Suprapubic skin (tissue), 4 donors: ENCODE data around the gene ANKMY1. TPM values are rescaled to one million over a fixed set of nuclear protein-coding genes. Genes with fewer than 3 reads are reported as not detected.

Experiments
- DNase-seq, 2 donors: peaks; one replicate each; pipeline ENCODE4 v3.0.0-alpha.2; 2019; ENCODE audit warnings: low spot score in 2 of 2
- H3K27ac ChIP-seq: fragments of 200-600 bp; sonication (generic); one replicate; pipeline ENCODE4 v1.5.1; 2019
- H3K27me3 ChIP-seq: fragments of 200-600 bp; sonication (generic); one replicate; pipeline ENCODE4 v1.5.1; 2019
- H3K36me3 ChIP-seq: fragments of 200-600 bp; sonication (generic); one replicate; pipeline ENCODE4 v1.5.1; 2019
- H3K4me1 ChIP-seq: fragments of 200-600 bp; sonication (generic); one replicate; pipeline ENCODE4 v1.5.1; 2019
- H3K4me3 ChIP-seq: fragments of 200-600 bp; sonication (generic); one replicate; pipeline ENCODE4 v1.5.1; 2019; ENCODE audit warnings: mild to moderate bottlenecking
- H3K9me3 ChIP-seq: fragments of 200-600 bp; sonication (generic); one replicate; pipeline ENCODE4 v1.5.1; 2019
- EP300 ChIP-seq: sonication (generic); formaldehyde crosslinking; IDR thresholded peaks from one replicate; pipeline ENCODE4 v1.6.1; 2017; ENCODE audit warnings: antibody characterized with exemption
- POLR2A ChIP-seq, 2 donors: fragments of 450-650 bp; IDR thresholded peaks; one replicate each; pipeline ENCODE4 v1.6.1; 2017; ENCODE audit warnings: antibody characterized with exemption in 2 of 2, mild to moderate bottlenecking in 2 of 2, moderate library complexity in 2 of 2
- POLR2AphosphoS5 ChIP-seq, 3 donors: sonication (generic); formaldehyde crosslinking; IDR thresholded peaks; one replicate each; pipeline ENCODE4 v1.6.1; 2017; ENCODE audit warnings: antibody characterized with exemption in 3 of 3
- WGBS: methylation state at CpG from one replicate; pipeline ENCODE4 v1.1.5; 2018; 5-methylcytosine and 5-hydroxymethylcytosine counted together
- total RNA-seq, 4 donors: library from RNA; depleted of rRNA; stranded (reverse); fragments of >200 nt; gene quantifications; one replicate each; pipeline ENCODE4 v1.1.0, GENCODE V29; 2016
- TF ChIP-seq, protein P1 (sequence below), 2 donors: fragments of 200-600 bp in 1 of 2; fragments of 450-650 bp in 1 of 2; sonication (generic) in 1 of 2; IDR thresholded peaks; one replicate each; pipeline ENCODE4 v1.5.1; 2016 to 2019; ENCODE audit warnings: antibody characterized with exemption in 2 of 2, mild to moderate bottlenecking in 1 of 2, moderate library complexity in 1 of 2

Gene ANKMY1
- total RNA-seq, 4 donors from 2014 or later, result 12.2 to 52.1 (median 23.0) TPM

DNA sequence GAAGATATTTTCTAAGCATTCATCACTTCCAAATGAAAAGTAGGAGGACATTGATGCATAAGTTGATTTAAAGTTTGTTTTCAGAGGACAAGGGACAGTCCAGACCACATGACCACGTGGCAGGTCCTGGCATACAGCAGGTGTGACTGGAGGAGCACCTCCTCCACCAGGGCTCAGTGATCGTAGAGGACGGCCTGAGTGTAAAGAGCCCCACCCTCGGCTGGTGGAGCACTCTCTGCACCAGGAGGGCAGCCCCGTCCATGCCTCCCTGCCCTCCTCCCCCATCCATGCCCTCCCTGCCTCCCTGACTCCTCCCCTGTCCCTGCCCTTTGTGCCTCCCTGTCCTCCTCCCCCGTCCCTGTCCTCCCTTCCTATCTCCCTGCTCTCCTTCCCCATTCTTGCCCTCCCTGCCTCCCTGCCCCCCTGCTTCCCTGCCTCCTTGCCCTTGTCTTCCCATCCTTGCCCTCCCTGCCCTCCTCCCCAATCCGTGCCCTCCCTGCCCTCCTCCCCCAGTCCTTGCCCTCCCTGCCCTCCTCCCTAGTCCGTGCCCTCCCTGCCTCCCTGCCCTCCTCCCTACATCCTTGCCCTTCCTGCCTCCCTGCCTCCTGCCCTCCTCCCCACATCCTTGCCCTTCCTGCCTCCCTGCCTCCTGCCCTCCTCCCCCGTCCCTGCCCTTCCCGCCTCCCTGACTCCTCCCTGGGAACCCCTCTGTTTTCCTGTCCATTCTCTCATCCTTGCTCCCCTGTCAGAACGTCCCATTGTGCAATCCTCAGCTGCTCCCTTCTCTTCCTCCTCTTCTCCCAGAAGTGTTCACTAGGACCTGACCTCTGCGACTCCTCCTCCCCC lies 47.9 kb downstream of the ANKMY1 start:
- H3K27me3 ChIP-seq, result no peaks in the 10 kb centered on the region
- H3K4me3 ChIP-seq, result no peak overlapping the region
- no peak overlapping the region for H3K27ac ChIP-seq
- peak in 1 of 2 donors; percentile 54 for DNase-seq
- WGBS, result 75% methylated on average over 12 of the region's 12 CpGs
- H3K36me3 ChIP-seq, result peaks cover 17% of the 10 kb centered on the region
- H3K9me3 ChIP-seq, result no peaks in the 10 kb centered on the region
- TF ChIP-seq POLR2A (IDR thresholded peaks at IDR 0.05), result no peak
- TF ChIP-seq, protein P1, sequence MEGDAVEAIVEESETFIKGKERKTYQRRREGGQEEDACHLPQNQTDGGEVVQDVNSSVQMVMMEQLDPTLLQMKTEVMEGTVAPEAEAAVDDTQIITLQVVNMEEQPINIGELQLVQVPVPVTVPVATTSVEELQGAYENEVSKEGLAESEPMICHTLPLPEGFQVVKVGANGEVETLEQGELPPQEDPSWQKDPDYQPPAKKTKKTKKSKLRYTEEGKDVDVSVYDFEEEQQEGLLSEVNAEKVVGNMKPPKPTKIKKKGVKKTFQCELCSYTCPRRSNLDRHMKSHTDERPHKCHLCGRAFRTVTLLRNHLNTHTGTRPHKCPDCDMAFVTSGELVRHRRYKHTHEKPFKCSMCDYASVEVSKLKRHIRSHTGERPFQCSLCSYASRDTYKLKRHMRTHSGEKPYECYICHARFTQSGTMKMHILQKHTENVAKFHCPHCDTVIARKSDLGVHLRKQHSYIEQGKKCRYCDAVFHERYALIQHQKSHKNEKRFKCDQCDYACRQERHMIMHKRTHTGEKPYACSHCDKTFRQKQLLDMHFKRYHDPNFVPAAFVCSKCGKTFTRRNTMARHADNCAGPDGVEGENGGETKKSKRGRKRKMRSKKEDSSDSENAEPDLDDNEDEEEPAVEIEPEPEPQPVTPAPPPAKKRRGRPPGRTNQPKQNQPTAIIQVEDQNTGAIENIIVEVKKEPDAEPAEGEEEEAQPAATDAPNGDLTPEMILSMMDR (IDR thresholded peaks at IDR 0.05), result no peak
- no peak for TF ChIP-seq EP300
- TF ChIP-seq POLR2AphosphoS5 (IDR thresholded peaks at IDR 0.05), result no peak
- H3K4me1 ChIP-seq, result peaks cover 11% of the 10 kb centered on the region

DNA sequence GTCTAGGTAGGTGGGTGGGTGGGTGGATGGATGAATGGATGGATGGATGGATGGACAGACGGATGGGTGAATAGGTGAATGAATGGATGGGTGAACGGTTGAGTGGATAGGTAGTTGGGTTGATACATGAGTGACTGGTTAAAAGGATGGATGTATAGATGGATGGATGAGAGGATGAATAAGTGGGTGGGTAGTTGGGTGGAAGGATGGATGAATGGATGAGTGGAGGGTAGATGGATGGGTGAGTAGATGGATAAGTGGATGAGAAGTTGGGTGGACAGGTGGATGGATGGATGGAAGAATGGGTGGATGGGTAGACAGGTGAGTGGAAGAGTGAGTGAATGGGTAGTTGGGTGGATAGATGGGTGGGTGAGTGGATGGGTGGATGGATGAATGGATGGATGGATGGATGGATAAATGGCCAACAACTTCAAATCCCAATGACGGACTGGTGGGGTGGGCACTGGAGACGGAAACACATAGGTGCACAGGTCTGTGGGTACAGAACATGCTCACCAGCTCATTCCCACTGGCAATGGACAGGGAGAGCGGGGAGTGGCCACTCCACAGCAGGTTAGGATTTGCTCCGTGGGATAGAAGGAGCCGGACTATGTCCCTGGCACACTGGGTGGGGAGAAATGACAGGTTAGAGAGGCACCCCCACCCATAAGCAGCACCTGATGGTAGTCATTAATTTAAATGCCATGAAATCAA lies 48.8 kb downstream of the ANKMY1 start:
- no peaks in the 10 kb centered on the region for H3K27me3 ChIP-seq
- peaks cover 17% of the 10 kb centered on the region for H3K36me3 ChIP-seq
- DNase-seq, result peak in 1 of 2 donors; percentile 41
- H3K4me3 ChIP-seq, result no peak overlapping the region
- no peak for TF ChIP-seq POLR2AphosphoS5 (IDR thresholded peaks at IDR 0.05)
- TF ChIP-seq EP300, result no peak
- no peak for TF ChIP-seq POLR2A (IDR thresholded peaks at IDR 0.05)
- TF ChIP-seq, protein P1 (IDR thresholded peaks at IDR 0.05), result no peak
- WGBS, result 97% methylated on average over 7 of the region's 7 CpGs
- peaks cover 2% of the 10 kb centered on the region for H3K4me1 ChIP-seq
- no peak overlapping the region for H3K27ac ChIP-seq
- no peaks in the 10 kb centered on the region for H3K9me3 ChIP-seq

DNA sequence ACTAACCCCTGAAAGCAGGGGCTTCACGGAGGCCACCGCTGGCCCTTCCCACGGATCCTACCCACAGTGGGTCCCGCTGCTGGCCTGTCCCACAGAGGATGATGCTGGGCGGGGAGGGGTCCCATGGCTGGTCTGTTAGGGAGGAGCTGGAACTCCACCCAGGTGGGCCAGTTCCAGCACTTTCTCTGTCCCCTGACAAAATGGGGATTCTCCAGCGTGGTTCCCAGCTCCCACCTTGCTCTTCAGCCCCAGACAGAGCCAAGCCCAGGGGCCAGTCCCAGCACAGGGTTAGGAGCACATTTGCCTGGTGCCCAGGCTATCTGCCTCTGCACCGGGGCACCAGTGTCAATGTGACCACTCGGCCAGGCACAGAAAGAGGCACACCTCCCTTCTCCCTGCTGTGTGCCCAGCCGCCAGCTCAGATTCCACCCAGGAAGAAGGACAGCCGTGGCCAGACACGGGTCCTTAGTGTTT lies 50.0 kb downstream of the ANKMY1 start:
- Histone ChIP-seq H3K27me3 (no peaks in the 10 kb centered on the region), H3K36me3 (peaks cover 17% of the 10 kb centered on the region), H3K9me3 (no peaks in the 10 kb centered on the region), H3K27ac (no peak overlapping the region), H3K4me3 (no peak overlapping the region), H3K4me1 (no peaks in the 10 kb centered on the region)
- WGBS, result 94% methylated on average over 3 of the region's 11 CpGs
- TF ChIP-seq, protein P1 (IDR thresholded peaks at IDR 0.05), result no peak
- TF ChIP-seq POLR2AphosphoS5 (IDR thresholded peaks at IDR 0.05) (no peak), POLR2A (IDR thresholded peaks at IDR 0.05) (no peak), EP300 (no peak)
- DNase-seq, result peak in 1 of 2 donors; percentile 64

DNA sequence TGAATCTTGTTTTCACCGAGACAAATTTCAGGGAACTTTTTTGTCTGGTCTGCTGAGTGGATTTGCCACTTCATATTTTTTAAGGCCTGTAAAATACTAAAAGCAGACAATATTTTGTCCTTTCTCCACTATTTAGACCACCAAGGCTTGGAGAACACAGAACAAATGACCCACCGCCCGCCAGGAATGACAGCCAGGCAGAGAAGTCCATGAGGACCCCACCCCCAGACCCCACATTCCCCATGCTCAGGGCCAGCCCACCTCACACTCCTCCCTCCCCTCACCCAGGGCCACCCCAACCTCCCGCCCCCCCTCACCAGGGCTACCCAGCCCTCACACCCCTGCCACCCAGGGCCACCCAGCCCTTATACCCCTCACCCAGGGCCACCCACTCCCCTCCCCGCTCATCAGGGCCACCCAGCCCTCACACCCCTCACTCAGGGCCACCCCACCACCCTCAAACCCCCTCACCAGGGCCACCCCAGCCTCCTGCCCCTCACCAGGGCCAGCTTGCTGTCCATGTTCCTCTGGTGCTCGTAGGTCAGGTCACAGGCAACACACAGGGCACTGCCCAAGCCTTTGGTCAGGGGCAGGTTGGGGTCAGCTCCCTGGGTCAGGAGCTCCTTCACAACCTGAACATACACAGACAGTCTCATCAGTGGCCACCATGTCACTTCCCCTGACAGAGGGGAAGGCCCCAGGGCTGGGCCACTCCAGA lies 50.6 kb downstream of the ANKMY1 start:
- H3K4me1 ChIP-seq, result no peaks in the 10 kb centered on the region
- H3K4me3 ChIP-seq, result no peak overlapping the region
- DNase-seq, result peak in 1 of 2 donors; percentile 71
- no peak overlapping the region for H3K27ac ChIP-seq
- H3K36me3 ChIP-seq, result peaks cover 12% of the 10 kb centered on the region
- TF ChIP-seq, protein P1 (IDR thresholded peaks at IDR 0.05), result no peak
- TF ChIP-seq POLR2A (IDR thresholded peaks at IDR 0.05), result no peak
- TF ChIP-seq EP300, result no peak
- no peak for TF ChIP-seq POLR2AphosphoS5 (IDR thresholded peaks at IDR 0.05)
- no peaks in the 10 kb centered on the region for H3K9me3 ChIP-seq
- WGBS, result 92% methylated on average over 6 of the region's 6 CpGs
- no peaks in the 10 kb centered on the region for H3K27me3 ChIP-seq
